ENCODE measurements around the gene TECPR1.

GRCh38 chr7:98288064-98288823 is 36.2 kb upstream of the TECPR1 start:
- TF ChIP-seq CTCF (IDR thresholded peaks at IDR 0.05; ENCODE audit: low read length) (no peak), EZH2 (IDR thresholded peaks at IDR 0.05; ENCODE audit: borderline replicate concordance, low read length) (no peak)
